Ramos (cell line): Measurements from ENCODE around the gene MESD.

Experiments used
- in situ Hi-C: fragments of 300-500 bp; cut with MboI; formaldehyde crosslinking; loops from one replicate; pipeline ENCODE4 v1.14.3; 2022; ENCODE audit warnings: low sequenced_read_pairs; ENCODE audit not compliant: unreplicated experiment

The MESD gene

DNA sequence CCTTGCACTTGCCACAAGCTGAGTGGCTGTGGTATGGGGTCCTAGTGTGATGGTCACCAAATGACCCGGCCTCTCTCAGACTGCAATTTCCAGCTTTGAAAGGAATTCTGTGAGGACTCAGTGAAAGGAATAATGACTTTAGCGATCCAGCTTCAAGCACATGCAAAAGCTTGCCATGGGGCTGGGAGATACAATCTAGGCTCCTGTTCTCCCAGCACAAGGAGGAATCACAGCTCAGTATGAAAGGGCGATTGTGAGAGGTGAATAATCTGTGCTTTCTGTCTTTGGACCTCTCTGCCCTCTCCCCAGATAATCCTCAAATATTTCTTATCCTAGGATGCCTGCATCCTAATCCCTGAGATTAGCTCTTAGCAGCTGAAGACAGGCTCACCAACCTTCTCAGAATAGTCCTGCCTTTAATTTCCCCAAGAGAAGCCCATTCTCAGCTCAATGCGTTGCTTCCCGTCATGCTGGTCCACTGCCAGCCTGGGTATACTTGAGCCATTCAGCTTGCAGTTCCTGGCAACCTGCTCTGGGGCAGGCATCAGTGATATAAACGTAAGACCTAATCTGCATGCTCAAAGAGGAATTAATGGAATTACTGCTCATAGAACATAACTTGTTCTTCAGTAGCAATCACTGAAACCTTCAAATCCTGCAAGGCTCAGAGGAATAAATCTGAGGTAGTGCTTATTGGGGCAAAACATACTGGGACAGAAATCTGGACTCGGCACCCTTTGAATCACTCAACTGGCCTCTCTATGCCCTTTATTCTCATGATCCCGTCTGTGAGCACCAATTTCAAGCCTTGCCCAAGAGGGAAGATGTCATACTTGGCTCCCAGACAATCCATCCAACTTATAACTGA lies 26.2 kb upstream of the MESD start:
- in situ Hi-C loops = no loop called here

- in situ Hi-C loops = no loop called here
These were observed 25.0 kb upstream of the MESD start for GRCh38 chr15:81014446-81015093.

DNA sequence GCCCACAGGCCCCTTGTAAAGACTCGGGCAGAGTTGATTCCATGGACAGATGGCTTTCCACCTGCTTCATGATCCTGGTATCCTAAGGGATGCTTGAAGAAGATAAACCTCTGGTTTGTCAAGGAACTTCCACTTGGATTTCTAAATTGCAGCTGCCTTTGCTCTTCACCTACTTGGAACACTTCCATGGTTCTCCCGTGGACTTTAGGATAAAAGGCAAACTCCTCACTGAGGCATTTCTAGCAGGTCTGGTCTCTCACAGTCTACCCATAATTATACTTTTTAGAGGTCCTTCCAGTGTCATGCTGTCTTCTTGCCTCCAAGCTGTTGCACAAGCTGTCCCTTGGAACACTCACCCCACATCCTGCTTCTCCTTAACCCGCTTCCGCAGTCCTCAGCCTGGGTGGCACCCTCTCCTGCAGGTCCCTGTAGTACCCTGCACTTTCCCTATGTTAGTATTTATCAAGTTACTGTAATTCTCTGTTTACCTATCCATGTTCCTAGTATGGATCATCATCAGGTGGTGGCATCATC lies 23.8 kb upstream of the MESD start:
- in situ Hi-C loops = no loop called here

DNA sequence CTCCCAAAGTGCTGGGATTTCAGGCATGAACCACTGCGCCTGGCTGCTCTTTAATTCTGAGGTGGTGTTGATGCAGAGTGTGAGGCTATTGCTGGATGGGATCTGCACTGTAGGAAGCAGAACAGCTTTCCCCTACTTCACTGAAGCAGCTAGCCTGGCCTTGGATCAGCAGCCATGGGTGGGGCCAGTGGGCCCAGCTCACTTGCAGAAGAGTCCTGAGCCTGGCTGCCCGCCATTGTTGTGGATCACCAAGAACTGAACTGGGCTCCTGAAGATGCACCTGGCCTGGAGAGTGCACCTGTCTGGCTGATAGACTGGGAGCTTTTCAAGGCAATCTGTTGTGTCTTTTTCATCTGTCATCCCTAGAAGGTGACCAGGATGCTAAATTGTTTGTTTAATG lies 23.0 kb upstream of the MESD start:
- in situ Hi-C loops = no loop called here

DNA sequence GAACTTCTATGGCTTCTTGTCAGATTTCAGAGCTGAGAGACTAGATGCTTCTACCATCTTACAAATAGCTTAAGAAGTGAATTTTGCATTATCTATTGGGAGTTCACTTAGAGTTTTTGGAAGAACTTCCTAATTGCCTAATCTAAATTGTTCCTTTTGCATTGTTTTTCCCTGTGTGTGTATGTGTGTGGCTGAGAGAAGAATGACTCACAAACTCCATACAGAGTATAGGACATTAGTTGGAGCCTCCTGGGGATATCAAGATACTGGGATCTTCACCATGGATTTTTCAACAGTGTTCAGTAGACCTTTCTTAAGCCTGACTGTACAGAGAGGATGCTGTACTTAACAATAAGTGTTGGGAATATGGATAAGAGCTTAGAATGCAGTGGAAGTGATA lies 22.0 kb upstream of the MESD start:
- in situ Hi-C loops = no loop called here

DNA sequence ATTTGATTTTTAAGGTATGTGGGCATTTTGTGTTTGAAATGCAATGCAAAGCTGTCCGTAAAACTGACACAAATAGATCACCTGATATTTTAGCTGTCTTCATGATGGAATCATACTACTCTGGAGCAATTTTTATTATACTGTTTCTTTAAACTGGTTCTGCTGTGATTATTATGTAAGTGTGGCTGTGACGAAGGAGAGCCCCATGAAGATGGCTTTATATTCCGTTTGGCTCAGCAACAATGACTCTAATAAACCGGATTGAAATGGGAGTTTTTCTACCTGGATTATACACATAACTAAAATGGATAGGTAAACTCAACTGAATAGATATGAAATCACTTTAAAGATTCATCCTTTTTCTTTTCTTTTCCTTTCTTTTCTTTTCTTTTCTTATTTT lies 20.5 kb upstream of the MESD start:
- in situ Hi-C loops = no loop called here

DNA sequence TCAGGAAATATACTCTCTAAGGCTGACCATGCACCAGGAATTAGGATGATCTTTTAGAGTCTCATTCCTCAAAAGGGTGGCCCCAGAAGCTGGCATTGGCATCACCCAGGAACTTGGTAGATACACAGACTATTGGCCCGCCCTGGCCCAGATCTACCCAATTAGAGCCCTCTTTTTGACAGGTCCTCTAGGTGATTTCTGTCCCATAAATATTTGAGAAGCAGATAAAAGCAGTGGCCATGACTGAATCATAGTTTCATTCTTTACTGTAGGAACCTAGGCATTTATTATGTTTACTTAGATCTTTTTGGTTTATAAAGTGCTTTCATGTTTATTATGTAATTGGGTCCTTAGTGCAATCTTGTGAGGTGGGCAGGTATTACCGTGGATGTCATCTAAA lies 18.7 kb upstream of the MESD start:
- in situ Hi-C loops = no loop called here

- in situ Hi-C loops = no loop called here
These were observed 17.9 kb upstream of the MESD start for GRCh38 chr15:81007428-81008064.

DNA sequence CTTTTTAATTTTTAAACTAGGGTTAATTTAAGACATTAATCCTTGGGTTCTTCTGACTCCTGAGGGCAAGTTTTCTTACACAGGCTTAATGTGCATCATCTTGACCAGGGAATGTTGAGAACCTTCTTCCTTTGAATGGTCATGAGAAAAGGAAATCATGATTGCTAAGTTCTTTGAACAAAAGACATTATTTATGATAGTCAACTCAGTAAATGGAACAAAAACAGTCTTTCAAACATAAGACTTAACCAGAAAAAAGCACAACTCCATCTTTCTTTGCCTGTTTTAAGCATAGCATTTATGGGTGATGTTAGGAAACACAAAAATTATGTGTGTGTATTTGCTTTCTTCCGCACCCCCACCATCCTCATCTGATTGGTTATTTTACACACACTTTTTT lies 16.5 kb upstream of the MESD start:
- in situ Hi-C loops = no loop called here

GRCh38 chr15:81003097-81003350 lies 13.4 kb upstream of the MESD start:
- in situ Hi-C loops = no loop called here

GRCh38 chr15:81002331-81003096 lies 12.9 kb upstream of the MESD start:
- in situ Hi-C loops = no loop called here

GRCh38 chr15:81002009-81002330 lies 12.4 kb upstream of the MESD start:
- in situ Hi-C loops = no loop called here

DNA sequence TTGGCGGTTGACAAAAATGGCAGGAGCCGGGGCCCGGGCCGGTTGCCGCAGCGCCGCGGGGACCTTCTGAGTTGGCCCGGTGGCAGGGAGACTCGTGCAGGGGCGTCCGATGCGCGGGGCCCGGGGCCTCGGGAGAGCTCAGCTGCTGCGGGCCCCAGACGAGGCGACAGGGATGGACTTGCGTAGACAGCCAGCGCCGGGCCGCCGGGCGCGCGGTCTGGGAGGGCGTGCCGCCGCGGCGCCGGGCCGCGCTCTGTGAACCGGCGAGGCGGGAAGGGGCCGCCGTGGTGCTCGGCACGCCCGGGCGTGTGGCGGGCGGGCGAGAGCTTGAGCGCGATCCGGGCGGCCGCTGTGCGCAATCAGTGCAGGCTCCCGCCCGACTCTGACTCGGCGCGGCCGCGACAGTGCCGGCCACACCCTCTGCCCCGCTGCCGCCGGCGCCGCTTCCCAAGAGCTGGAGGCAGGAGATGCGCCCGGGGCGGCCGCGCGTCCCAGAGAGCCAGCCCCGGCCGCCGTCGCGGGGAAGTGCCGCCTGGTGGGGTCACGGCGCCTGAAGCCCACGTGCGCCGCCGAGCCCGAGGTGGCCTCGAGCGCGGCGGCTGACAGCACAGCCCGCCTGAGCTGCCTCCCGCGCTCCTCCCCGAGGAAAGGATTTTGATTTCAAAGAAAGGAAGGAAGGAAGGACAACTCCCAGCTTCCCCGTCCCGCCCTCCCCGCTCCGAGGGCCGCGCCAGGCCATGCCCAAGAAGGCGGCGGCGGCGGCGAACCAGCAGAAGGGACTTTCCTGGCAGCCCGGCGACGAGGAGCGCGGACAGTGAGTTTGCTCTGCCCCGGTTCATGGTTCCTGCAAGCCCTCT lies 11.8 kb upstream of the MESD start:
- in situ Hi-C loops = no loop called here

- in situ Hi-C loops = no loop called here
These were observed 11.1 kb upstream of the MESD start, which contains the start of gene TLNRD1 for GRCh38 chr15:81000624-81001151. Gene TLNRD1 (plus strand): TSS chr15:81000923. CDS start chr15:81002272, 1,349 bp downstream.

DNA sequence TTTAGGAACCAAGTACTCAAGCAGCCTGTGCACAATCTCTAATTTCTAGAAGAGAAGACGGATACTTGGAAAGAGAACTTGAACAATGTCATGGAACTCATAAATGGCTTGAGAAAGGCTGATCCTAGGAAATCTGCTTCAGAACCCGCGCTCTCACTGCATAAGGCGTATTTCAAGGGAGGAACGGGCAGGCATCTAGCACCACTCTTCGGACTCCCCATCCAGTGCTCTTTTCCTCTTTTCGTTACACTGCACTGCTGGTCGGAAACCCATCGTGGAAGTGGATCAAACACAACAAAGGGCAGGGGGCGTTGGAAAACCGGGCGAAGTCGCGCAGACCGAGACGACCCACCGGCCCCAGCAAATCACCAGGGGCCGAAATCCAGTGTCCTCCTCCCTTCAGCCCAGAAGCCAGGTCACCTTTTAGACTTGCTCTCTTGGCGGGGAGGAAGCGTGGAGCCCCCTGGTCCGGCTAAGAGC lies 10.6 kb upstream of the MESD start:
- in situ Hi-C loops = no loop called here

DNA sequence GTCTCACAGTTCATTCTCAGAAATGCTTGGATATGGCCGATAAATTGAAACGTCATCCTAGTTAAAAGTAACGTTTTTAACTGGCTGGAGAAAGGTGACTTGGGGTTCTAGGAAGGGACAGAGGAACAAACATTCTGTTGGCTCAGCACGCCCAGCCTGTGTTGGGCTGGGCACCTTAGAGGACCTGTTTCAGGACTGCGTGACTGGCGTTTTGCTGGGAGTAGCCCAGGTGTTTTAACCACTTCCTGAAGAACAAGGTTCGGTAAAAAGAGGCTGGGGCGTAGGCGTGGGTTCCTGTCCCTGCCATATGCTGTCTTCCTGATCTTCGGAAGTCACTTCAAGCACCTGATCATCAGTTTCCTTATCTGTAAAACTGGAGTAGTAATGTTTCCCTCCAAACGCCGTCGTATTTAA lies 10.0 kb upstream of the MESD start:
- in situ Hi-C loops = loop anchor here (25.0 kb wide), 1 partner anchor 863 kb away; no protein-coding TSS in a partner anchor

DNA sequence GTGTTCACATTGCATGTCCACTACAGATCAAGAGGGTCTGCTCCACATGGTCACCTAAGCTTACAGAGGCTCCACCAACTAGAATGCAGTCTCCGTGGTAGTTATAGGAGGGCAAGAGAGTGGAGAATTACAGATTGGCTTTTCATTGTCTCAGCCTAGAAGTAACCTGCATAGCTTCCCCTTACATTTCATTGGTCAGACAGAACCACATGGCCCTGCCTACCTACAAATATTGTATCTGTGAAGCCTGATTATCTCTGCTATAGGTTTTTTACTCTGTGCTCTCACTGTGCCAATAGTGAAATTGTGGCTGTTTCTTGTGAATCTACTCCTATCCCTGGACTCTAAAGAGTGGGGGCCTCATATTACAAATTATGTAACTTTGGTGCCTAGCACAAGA lies 8.6 kb upstream of the MESD start:
- in situ Hi-C loops = loop anchor here (25.0 kb wide), 1 partner anchor 864 kb away; no protein-coding TSS in a partner anchor

GRCh38 chr15:80997692-80998091 lies 8.1 kb upstream of the MESD start:
- in situ Hi-C loops = loop anchor here (25.0 kb wide), 1 partner anchor 865 kb away; no protein-coding TSS in a partner anchor

DNA sequence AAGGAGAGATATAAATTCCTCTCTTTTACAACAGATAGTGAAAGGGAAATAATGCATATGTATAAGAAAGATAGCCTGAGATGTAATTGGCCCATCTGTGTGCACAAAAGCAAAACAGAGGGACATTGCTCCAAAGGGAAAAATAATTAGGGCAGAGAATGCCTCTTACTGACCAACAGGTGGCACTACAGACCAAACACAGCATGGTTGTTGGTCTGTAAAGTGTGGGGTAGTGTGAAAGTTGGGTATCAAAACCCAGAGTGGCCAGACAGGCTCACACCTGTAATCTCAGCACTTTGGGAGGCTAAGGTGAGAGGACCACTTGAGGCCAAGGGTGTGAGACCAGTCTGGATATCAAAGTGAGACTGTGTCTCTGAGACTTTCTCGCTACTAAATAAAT lies 6.6 kb upstream of the MESD start:
- in situ Hi-C loops = loop anchor here (25.0 kb wide), 1 partner anchor 866 kb away; no protein-coding TSS in a partner anchor
